ENCODE results near the gene SRCIN1.

GRCh38 chr17:38572669-38573365 lies 32.9 kb downstream of the SRCIN1 start:
- TF ChIP-seq CTCF (IDR thresholded peaks at IDR 0.05) (no peak), POLR2A (IDR thresholded peaks at IDR 0.05; ENCODE audit: low read depth) (no peak)

Data from esophagus muscularis mucosa (tissue), 3 donors.